Measurements from ENCODE around the gene ING5. TPM values are rescaled to one million over a fixed set of nuclear protein-coding genes. Genes with fewer than 3 reads are reported as not detected.

ING5 gene
- total RNA-seq, 1 donor from 2014 or later = 19.7 TPM

DNA sequence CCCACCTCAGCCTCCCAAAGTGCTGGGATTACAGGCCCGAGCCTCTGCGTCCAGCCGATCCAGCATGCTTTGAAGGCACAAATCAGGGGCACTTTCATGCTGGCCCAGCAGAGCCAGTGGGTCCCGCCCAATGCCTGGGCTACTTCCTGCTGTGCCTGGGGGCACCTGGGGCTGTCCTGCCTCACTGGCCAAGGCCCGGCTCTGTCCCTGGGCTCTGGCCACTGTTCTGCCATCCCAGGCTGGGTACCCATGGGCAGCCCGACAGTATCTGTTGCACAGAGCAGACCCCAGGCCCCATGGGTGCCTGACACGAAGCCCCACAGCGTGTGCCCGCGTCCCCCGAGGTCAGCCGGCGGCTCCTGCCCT lies 68.0 kb downstream of the ING5 start:
- Histone ChIP-seq H3K27me3 (ENCODE audit: control insufficient read depth, insufficient read depth, low read length) (no peaks in the 10 kb centered on the region), H3K4me3 (ENCODE audit: low read depth, low read length) (no peak overlapping the region), H3K36me3 (ENCODE audit: control insufficient read depth, insufficient read depth, low read length) (no peaks in the 10 kb centered on the region)
- TF ChIP-seq, protein P1, sequence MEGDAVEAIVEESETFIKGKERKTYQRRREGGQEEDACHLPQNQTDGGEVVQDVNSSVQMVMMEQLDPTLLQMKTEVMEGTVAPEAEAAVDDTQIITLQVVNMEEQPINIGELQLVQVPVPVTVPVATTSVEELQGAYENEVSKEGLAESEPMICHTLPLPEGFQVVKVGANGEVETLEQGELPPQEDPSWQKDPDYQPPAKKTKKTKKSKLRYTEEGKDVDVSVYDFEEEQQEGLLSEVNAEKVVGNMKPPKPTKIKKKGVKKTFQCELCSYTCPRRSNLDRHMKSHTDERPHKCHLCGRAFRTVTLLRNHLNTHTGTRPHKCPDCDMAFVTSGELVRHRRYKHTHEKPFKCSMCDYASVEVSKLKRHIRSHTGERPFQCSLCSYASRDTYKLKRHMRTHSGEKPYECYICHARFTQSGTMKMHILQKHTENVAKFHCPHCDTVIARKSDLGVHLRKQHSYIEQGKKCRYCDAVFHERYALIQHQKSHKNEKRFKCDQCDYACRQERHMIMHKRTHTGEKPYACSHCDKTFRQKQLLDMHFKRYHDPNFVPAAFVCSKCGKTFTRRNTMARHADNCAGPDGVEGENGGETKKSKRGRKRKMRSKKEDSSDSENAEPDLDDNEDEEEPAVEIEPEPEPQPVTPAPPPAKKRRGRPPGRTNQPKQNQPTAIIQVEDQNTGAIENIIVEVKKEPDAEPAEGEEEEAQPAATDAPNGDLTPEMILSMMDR (IDR thresholded peaks at IDR 0.05; ENCODE audit: insufficient read depth, low read length, severe bottlenecking) = no peak
- FAIRE-seq (no peak), DNase-seq (ENCODE audit: low read depth) (no peak)

DNA sequence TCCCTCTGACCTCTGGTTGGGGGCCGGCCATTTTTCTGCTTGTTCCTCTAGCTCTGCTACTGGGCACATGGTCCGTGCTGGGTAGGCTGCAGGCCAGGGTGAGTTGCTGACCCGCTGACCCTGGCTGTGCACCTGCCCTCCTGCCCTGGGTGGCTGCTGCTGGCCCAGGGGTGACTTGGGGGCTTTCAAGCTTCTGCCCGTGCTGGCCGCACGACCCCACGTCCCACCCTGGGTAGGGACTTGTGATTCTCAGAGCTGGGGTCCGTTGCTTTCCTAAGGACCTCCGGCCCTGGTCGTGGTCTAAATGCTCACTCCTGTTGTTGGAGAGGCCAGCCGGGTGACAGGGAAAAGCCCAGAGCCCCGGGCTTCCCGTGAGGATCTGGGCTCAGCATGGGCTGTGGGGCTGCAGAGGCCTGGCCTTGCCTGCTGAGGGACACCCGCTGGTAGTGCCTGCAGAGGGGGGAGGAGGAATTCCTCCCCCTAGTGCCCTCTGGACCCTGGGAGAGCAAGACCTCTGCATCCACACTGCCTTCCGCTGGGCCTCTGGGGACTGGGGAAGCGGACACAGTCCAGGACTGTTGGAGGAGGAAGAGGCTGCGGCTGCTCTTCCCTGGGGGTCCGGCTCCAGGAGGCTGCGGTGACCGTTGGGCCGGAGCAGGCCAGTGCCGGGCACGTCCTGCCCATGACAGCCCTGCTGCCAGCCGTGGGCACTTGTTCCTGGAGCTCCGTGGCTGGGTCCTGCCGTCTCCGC lies 68.5 kb downstream of the ING5 start:
- no peaks in the 10 kb centered on the region for H3K27me3 ChIP-seq (ENCODE audit: control insufficient read depth, insufficient read depth, low read length)
- H3K36me3 ChIP-seq (ENCODE audit: control insufficient read depth, insufficient read depth, low read length) = no peaks in the 10 kb centered on the region
- no peak overlapping the region for H3K4me3 ChIP-seq (ENCODE audit: low read depth, low read length)
- TF ChIP-seq, protein P1 (IDR thresholded peaks at IDR 0.05; ENCODE audit: insufficient read depth, low read length, severe bottlenecking) = no peak
- DNase-seq (ENCODE audit: low read depth) (no peak), FAIRE-seq (no peak)

DNA sequence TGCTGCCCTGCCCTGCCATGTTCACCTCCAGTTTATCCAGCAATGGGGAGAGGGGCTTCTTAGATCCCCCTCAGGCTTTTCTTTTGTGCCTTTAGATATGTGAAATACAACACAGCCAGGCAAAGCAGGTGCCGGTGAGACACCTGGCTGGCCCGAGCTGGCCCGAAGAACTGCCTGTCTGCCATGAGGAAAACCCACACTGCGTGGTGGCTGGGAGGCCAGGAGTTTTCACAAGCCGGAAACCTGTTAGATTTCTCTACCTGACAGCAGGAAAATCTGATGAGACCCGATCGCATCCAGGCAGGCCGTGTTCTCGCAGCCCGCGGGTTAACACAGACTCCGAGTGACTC lies 69.1 kb downstream of the ING5 start:
- Histone ChIP-seq H3K4me3 (ENCODE audit: low read depth, low read length) (no peak overlapping the region), H3K27me3 (ENCODE audit: control insufficient read depth, insufficient read depth, low read length) (no peaks in the 10 kb centered on the region), H3K36me3 (ENCODE audit: control insufficient read depth, insufficient read depth, low read length) (no peaks in the 10 kb centered on the region)
- DNase-seq (ENCODE audit: low read depth) (no peak), FAIRE-seq (no peak)
- TF ChIP-seq, protein P1 (IDR thresholded peaks at IDR 0.05; ENCODE audit: insufficient read depth, low read length, severe bottlenecking) = no peak

DNA sequence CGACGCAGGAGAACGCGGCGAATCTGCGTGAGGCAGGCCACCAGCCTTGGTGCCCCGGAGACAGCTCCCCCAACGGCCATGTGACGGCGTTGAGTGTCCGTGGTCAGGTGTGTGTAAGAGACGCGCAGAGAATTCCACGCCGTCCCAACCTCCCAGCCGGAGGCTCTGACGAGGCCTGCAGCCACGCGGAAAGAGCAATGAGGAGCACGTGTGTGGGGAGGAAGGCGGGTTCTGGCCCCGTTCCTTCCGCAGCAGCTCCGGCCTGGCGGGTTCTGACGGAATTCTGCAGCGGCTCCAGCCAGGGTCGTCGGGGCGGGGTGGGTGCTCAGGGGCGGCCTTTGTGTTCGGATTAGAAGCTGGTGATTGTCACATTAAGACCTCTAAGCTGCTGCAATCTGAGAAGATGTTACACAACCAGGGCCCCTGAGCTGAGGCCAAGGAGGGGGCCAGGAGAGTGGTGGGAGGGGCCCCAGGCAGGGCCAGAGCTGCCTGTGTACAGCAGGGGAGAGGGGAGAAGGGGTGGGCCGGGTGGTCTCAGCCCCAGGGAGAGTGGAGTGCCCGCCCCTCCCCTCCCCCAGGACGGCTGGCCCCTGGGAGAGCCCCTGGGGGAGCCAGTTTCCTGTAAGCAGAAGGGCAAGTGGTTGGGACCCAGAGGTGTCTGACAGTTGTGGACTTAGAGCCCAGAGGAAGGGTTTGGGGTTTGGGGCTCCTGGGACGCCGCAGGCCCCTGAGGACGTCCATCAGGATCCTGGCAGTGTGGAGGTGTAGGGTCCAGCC lies 69.6 kb downstream of the ING5 start:
- Histone ChIP-seq H3K36me3 (ENCODE audit: control insufficient read depth, insufficient read depth, low read length) (no peaks in the 10 kb centered on the region), H3K4me3 (ENCODE audit: low read depth, low read length) (no peak overlapping the region), H3K27me3 (ENCODE audit: control insufficient read depth, insufficient read depth, low read length) (no peaks in the 10 kb centered on the region)
- no peak for FAIRE-seq
- TF ChIP-seq, protein P1 (IDR thresholded peaks at IDR 0.05; ENCODE audit: insufficient read depth, low read length, severe bottlenecking) = no peak
- DNase-seq (ENCODE audit: low read depth) = no peak

DNA sequence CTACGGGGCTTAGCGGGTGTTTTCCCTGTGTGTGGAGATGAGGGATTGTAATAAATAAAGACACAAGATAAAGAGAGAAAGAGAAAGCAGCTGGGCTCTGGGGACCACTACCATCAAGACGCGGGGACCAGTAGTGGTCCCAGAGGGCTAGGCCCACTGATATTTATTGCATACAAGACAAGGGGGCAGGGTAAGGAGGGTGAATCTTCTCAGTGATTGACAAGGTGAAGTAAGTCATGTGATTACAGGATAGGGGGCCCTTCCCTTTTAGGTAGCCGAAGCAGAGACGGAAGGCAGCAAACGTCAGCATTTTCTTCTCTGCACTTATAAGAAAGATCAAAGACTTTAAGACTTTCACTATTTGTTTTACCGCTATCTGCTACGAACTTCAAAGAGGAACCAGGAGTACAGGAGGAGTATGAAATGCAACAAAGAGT lies 70.2 kb downstream of the ING5 start:
- no peaks in the 10 kb centered on the region for H3K27me3 ChIP-seq (ENCODE audit: control insufficient read depth, insufficient read depth, low read length)
- no peak for FAIRE-seq
- TF ChIP-seq, protein P1 (IDR thresholded peaks at IDR 0.05; ENCODE audit: insufficient read depth, low read length, severe bottlenecking) = no peak
- no peak for DNase-seq (ENCODE audit: low read depth)
- no peak overlapping the region for H3K4me3 ChIP-seq (ENCODE audit: low read depth, low read length)
- no peaks in the 10 kb centered on the region for H3K36me3 ChIP-seq (ENCODE audit: control insufficient read depth, insufficient read depth, low read length)

All from bronchial epithelial cell (primary cell).